Measurements from ENCODE around the gene FBLIM1. TPM values are rescaled to one million over a fixed set of nuclear protein-coding genes. Genes with fewer than 3 reads are reported as not detected.
A peak's percentile ranks its signal among the peaks of the same experiment; 100 is the strongest.

Gene FBLIM1
- total RNA-seq, 1 donor from 2014 or later: 29.0 TPM

DNA sequence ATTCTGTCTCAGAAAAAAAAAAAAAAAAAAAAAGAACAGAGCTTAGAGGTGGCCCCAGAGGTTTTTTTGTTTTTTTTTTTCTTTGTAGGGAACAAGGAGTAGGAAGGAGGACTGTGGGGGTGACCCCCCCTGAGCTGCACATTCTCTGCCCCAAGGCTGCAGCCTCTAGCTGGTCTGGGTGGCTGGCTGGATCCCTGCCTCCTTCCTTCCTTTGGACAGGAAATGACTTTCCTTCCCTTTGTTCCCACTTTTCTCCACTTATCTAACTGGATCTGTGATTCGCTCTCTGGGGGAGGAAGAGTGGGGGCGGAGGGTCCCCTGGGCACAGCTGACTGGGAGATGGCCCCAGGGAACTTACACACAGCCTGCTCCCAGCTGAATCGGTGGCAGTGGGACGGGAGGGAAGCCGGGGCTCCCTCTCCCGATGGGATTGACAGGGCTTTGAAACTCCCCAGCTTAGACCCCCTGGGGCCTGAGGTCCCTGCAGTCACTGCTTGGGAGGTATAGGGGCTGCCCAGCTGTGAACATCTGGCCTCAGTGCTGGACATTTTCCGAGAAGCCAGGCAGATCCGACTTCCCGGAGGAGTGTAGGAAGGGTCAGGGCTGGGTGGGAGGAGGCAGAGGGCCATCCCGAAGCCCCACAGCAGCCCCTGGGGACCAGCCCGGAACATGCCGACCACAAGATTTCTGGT is 2.1 kb downstream of the FBLIM1 start:
- DNase-seq (ENCODE audit: low spot score) (no peak), ATAC-seq (peak; percentile 51)
- intact Hi-C loops (cut with DNase I): no loop called here

DNA sequence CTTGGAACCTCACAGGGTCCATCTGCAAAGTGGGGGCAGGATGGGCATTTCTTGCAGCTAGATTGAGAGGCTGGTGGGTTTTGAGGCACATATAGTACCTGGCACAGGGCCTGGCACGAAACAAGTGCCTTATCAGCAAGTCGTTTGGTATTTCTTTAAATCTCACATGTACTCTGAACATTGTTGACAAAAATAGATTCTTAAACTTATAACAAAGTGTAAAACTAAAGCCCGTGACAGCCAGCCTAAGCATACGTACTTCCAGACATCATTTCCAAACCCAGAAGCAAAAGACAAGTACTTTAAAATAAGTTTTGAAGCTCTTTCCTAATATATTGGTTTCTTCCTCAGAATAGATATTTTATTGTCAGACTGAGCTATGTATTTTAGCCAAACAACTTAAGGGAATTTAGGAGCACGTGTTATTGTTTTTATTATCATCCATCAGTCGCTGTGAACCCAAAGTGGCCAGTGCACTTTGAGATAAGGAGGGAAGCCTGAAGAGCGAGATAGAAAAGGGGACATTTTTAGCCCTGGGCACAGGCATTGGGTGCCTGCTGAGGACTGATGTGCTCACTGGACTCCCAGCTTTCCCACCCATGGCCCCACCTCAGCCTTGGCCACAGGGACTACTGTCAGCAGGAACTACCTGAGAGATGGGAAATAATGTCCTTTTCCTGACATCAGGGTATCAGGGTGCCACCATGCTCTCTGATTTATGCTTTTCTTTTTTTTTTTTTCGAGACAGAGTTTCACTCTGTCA is 3.0 kb downstream of the FBLIM1 start:
- intact Hi-C loops (cut with DNase I): no loop called here
- DNase-seq (ENCODE audit: low spot score): no peak
- no peak for ATAC-seq

DNA sequence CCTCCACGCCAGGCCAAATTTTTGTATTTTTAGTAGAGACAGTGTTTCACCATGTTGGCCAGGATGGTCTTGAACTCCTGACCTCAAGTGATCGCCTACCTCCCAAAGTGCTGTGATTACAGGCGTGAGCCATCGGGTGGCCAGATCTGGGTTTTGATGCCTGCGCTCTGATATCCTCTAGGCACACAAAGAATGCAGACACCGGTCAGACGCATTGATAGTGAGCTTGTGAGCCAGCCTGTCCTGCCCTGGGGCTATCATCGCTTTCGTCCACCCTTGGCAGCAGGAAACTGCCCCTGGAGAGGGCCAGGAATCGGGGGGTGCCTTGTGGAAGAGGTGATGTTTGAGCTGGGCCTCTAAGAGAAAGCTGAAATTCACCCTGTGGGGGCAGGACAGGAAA is 4.0 kb downstream of the FBLIM1 start:
- no peak for ATAC-seq
- intact Hi-C loops (cut with DNase I): no loop called here

DNA sequence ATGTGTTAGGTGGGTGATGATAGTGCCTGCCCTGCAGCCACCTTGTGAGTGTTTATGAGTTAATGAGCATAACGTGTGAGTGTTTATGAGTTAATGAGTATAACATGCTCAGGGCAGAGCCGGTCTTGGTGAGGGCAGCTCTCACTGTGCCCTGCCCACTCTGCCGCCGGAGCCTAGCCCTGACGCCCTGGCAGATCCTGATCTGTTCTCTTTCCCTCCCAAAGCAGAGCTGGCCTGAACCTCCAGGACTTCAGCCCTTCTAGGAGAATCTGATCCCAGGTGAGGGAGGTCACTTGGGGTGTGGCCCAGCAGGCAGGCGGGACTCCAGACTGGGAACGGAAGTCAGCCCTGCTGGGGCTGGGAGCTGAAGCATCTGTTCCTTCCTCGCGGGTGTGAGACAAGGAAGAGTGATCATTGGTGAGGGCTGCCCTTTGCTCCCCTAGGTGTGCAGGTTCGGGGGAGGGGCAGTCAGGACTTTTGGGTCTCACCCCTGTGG is 5.7 kb downstream of the FBLIM1 start:
- ATAC-seq (peak; percentile 34), DNase-seq (ENCODE audit: low spot score) (no peak)
- intact Hi-C loops (cut with DNase I): no loop called here

More for the DNA sequence above, 4.0 kb downstream of the FBLIM1 start:
- no peak for DNase-seq (ENCODE audit: low spot score)

DNA sequence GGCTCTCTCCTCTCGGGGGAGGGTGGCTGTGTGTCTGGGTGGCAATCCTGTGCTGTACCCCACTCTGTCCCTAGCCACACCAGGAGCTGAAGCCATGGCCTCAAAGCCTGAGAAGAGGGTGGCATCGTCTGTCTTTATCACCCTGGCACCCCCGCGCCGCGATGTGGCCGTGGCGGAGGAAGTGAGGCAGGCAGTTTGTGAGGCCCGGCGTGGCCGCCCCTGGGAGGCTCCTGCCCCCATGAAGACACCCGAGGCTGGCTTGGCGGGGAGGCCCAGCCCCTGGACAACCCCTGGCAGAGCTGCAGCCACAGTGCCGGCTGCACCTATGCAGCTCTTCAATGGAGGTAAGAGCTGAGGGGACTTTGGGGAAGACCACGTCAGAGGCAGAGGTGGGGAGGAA is 6.3 kb downstream of the FBLIM1 start:
- intact Hi-C loops (cut with DNase I): no loop called here
- DNase-seq (ENCODE audit: low spot score): no peak

DNA sequence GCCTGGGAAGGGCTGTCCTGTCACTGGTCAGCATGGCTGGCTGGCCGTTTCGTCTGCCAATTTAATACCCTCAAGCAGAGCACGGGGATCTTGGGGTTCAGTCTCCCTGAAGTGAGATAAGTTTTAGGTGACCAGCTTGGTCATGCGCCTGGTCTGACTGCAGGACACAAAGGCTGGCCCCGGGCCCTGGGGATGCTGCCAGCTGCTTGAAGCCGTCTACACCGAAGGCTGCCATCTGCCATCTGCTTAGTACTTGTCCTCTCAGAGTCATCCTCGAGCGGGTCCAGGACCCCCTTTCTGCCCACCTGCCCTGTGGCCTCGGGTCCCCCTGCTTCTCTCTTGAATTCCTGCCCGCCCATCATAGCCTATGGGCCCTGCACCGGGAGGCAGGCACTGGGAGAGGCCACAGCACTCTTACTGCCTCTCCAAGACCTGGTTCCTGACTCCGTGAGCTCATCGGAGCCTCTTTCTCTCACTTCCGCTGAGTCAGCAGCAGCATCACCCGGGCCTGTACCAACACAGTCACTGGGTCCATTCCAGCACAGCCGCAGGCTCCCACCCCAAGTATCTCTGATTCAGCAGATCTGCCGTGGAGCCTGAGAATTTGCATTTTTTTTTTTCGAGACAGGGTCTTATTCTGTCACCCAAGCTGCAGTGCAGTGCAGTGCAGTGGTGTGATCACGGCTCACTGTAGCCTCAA is 7.0 kb downstream of the FBLIM1 start:
- no peak for DNase-seq (ENCODE audit: low spot score)
- intact Hi-C loops (cut with DNase I): no loop called here
- no peak for ATAC-seq

More for the DNA sequence above, 6.3 kb downstream of the FBLIM1 start:
- no peak for ATAC-seq

DNA sequence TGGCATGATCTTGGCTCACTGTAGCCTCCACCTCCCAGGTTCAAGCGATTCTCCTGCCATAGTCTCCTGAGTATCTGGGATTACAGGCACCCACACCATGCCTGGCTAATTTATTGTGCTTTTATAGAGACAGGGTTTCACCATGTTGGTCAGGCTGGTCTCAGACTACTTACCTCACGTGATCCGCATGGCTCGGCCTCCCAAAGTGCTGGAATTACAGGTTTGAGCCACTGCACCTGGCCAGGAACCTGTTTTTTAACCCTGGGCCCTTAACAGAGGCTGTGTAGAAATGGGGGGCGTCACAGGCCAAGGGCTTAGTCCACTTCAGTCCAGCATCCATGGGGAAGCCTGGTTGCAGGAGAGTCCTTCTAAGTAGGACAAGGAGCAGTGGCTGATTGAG is 9.3 kb downstream of the FBLIM1 start:
- no peak for ATAC-seq
- intact Hi-C loops (cut with DNase I): no loop called here
- DNase-seq (ENCODE audit: low spot score): no peak

DNA sequence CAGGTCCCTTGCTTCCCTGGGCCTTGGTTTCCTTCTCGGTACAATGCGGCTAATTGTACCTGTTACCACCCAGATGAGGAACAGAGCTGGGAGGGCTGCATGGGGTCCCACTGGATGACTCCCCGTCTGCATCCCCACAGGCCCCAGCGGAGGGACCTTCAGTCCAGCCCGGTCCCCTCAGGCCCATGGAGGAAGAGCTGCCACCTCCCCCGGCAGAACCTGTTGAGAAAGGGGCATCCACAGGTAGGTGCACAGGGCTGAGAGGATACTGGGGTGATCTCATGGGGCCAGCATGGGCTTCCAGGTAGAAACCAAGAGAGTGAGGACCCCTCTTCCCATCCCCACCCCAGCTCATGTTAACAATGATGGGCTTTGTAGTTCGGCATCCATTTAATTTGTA is 9.8 kb downstream of the FBLIM1 start:
- intact Hi-C loops (cut with DNase I): no loop called here
- ATAC-seq: no peak
- DNase-seq (ENCODE audit: low spot score): no peak

DNA sequence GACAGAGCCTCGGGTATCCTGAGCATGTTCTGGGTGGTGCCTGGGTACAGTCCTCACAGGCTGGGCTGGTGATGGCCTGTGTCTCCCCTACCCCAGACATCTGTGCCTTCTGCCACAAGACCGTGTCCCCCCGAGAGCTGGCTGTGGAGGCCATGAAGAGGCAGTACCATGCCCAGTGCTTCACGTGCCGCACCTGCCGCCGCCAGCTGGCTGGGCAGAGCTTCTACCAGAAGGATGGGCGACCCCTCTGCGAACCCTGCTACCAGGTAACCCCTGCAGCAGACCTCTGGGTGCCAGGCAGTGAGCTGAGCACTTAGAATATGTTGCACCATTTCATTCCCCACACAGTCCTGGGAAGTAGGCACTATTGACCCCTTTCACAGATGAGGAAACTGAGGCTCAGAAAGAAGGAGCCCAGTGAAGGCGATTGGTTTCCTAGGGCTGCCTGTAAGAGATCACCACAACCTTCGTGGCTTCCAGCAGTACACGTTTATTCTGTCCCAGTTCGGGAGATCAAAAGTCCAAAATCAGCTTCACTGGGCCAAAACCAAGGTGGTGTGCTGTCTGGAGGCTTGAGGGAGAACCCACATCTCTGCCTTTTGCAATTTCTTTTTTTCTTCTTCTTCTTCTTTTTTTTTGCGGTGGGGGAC is 11.8 kb downstream of the FBLIM1 start:
- no peak for ATAC-seq

DNA sequence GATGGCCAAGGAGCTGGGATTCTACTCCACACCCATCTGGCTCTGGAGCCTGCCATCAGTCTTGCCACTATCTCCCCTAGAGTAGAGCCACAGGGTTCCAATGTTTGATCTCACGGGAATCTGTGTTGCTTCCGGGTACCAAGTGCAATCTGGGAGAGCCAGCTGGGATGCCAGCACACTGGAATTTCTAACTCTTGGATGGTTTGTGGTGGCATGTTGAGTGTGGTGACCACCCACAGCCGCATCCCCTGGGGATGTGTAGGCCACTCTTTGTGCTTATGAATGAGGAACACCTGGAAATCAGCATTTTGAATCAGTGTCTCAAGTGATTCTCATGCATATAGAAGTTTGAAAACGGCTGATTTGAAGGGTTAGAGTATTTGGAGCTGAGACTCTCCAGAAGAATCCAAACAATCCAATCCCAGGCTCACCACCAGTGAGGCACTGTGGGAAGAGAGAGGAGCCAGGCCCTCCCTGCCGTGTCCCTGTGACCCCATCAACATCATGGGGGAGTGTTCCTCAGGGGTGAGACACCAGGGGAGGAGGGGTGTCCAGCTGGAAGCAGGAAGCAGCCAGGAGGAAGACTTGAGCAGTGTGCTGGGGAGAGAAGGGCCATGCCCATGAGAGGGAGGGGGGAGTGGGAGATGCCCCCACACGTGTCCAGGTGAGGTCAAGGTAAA is 13.4 kb downstream of the FBLIM1 start:
- DNase-seq (ENCODE audit: low spot score) (no peak), ATAC-seq (no peak)
- intact Hi-C loops (cut with DNase I): no loop called here

More for the DNA sequence above, 11.8 kb downstream of the FBLIM1 start:
- no peak for DNase-seq (ENCODE audit: low spot score)
- intact Hi-C loops (cut with DNase I): no loop called here

DNA sequence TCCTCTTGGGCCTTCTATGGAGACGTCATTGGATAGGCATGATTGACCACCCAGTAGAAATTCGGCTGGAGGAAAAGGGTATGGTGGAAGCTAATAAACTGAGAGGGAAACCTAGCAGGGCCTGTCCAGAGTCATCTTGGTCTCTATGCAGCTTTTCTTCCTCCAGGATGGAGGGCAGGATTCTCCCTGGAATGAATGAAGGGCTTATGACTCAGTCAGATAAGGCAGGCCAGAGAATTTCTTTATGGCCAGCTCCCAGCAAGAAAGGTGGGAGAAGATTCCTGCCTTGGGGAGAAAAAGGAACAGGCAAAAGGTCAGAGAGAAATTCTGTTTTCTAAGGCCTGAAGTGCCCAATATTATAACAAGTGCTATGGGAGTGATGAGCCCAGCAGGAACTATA is 17.1 kb downstream of the FBLIM1 start:
- DNase-seq (ENCODE audit: low spot score) (no peak), ATAC-seq (no peak)
- intact Hi-C loops (cut with DNase I): no loop called here

DNA sequence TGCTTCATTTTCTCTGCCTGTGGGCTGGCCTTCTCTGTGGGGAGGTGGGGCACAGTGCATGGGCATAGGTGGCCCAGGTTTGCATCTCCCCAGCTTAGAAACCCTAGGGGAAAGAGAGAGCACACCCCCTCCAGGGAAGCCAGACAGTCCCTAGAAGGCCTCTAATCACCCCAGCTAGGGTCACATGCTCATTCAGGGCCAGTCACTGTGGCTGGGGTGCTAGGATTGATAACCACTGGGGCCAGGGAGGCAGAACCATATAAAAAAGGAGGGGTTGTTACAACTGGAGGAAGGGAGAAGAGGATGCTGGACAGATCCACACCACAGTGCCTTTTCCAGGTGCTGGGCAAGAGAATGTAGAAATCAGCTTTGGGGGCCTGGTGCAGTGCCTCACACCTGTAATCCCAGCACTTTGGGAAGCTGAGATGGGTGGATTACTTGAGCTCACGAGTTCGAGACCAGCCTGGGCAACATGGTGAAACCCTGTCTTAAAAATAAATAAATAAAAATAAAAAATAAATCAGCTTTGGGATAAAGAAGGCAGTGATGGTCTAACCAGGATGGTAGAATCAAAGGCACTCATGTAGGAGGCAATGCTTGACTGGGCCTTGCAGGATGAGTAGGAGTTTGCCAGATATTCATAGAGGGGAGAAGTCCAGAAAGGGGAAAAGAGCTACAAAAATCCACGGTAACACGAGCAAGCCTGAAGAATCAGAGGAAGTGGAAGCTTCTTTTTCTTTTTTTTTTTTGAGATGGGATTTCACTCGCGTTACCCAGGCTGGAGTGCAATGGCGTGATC is 19.5 kb downstream of the FBLIM1 start:
- intact Hi-C loops (cut with DNase I): no loop called here
- no peak for ATAC-seq
- no peak for DNase-seq (ENCODE audit: low spot score)

DNA sequence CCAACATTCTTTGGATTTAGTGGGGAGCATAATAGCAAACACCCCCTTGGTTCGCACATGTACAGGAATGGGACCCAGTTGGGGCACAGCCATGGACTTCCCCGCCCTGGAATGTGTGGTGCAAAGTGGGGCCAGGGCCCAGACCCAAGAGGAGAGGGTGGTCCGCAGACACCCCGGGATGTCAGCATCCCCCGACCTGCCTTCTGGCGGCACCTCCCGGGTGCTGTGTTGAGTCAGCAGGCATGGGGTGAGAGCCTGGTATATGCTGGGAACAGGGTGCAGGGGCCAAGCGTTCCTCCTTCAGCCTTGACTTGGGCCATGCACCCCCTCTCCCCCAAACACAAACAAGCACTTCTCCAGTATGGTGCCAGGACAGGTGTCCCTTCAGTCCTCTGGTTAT is 27.1 kb downstream of the FBLIM1 start:
- ATAC-seq (peak; percentile 20), DNase-seq (ENCODE audit: low spot score) (no peak)
- intact Hi-C loops (cut with DNase I): no loop called here

DNA sequence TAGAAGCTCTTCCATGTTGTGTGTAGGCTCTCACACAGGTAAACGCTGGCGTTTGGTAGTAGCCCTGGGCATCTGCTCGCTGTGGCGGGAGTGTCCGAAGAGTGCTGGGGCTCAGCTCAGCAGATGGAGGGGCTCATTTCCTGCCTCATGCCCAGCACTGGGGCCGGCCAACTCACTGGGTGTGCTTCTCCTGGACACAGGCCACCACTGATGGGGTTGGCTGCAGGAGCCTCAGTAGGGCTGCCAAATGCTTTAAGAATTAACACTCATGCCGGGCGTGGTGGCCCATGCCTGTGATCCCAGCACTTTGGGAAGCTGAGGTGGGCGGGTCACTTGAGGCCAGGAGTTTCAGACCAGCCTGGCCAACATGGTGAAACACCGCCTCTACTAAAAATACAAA is 28.0 kb downstream of the FBLIM1 start:
- no peak for DNase-seq (ENCODE audit: low spot score)

DNA sequence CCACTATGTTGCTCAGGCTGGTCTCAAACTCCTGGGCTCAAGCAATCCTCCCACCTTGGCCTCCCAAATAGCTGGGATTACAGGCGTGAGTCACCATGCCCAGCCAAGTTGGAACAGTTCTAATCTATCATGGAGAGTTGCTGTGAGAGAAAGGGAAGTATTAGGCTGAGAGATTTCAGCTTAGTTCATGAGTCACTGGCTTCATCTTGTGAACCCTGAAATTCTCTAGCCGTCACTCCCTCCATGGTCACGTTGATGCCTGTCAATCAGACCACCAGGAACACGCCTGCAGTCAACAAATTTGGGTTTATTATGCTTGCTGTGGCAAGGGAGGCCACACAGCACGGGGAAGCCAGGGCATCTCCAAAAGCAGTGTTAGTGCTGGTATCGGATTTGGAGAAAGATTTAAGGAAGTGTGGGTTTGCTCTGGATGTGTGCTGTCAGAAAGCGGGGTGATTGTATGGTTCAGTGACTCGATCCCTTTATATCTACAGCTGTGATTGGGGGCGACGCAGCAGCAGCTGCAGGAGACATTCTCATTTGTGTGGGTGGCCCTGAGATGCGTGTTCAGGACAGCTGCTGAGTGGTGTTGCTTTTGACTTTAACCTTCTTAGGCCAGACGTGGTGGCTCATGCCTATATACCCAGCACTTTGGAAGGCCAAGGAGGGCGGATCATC is 30.2 kb downstream of the FBLIM1 start:
- no peak for DNase-seq (ENCODE audit: low spot score)
- ATAC-seq: no peak
- intact Hi-C loops (cut with DNase I): no loop called here

More for the DNA sequence above, 28.0 kb downstream of the FBLIM1 start:
- intact Hi-C loops (cut with DNase I): no loop called here
- peak; percentile 78 for ATAC-seq

DNA sequence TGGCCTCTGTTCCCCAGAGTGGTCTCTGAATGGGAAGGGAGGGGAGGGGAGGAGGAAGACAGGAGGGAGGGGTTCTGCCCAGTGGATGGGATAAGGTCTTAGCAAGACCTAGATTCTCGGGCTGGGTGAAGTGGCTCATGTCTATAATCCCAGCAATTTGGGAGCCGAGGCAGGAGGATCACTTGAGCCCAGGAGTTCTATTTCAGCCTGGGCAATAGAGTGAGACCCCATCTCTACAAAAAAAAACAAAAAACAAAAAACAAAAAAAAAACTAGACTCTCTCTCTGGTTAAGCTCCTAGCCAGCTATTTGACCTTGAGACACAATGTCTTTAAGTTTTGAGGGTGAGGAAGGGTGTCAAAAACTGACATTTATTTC is 37.5 kb downstream of the FBLIM1 start:
- ATAC-seq: no peak
- no peak for DNase-seq (ENCODE audit: low spot score)

DNA sequence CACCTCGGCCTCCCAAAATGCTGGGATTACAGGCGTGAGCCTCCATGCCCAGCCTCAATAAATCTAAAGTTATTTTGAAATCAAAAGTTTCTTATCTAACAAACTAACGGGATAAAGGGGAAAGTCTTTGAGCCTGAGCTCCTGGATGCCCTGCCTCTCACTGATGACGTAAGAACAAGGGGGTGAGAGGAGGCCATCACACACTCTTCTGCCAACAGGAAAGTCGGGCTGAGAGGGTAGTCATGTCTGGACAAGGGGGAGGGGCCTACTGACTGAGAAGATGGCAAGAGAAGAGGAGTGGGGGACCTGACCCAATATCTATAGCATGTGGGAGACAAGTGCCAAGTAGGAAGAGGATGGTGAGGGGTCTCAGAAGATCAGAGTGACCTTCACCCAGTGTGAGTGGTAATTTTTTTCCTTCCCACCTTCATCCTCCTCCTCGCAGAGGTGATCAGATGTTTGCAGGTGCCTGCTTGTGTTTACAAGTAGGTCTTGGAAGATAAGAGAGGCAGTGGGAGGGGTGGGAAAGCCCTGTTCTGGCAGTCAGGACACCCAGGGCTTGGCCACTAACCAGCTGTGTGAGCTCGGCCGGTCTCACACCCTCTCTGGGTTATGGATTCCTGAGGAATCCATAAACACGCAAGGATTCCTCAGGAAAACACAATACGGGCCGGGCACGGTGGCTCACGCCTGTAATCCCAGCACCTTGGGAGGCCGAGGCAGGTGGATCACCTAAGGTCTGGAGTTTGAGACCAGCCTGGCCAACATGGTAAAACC is 39.2 kb downstream of the FBLIM1 start:
- intact Hi-C loops (cut with DNase I): loop anchor here (10.0 kb wide), 1 partner anchor 257 kb away; no protein-coding TSS in a partner anchor
- no peak for ATAC-seq
- no peak for DNase-seq (ENCODE audit: low spot score)

More for the DNA sequence above, 37.5 kb downstream of the FBLIM1 start:
- intact Hi-C loops (cut with DNase I): loop anchor here (10.0 kb wide), 1 partner anchor 259 kb away; no protein-coding TSS in a partner anchor

All from sciatic nerve (tissue), 2 donors.